M059J (cell line): ENCODE data around the gene PCDHGA9. TPM values are rescaled to one million over a fixed set of nuclear protein-coding genes. Genes with fewer than 3 reads are reported as not detected.

Experiments
- total RNA-seq: library from RNA; depleted of rRNA; stranded (reverse); fragments of >200 nt; shearing (Covaris generic); gene quantifications from 2 replicates; pipeline ENCODE4 v1.2.3, GENCODE V29; 2014; rRNA removed

PCDHGA9 gene
- total RNA-seq, 1 experiment from 2014 or later = 0.17 TPM

Other genes starting within 250 kb of the PCDHGA9 start
- gene PCDHB7, start 230.1 kb upstream of the PCDHGA9 start, total RNA-seq = 1.7 and 2.1 TPM in 2 replicates
- 0.98 and 3.8 TPM in 2 replicates for gene PCDHB8, start 225.0 kb upstream of the PCDHGA9 start, total RNA-seq
- gene PCDHB16, start 220.4 kb upstream of the PCDHGA9 start, total RNA-seq = 3.0 and 8.6 TPM in 2 replicates
- gene PCDHB9, start 215.6 kb upstream of the PCDHGA9 start, total RNA-seq = 1.6 and 9.3 TPM in 2 replicates
- 0.49 and 1.3 TPM in 2 replicates for gene PCDHB10, start 210.4 kb upstream of the PCDHGA9 start, total RNA-seq
- 0.25 and 0.49 TPM in 2 replicates for gene PCDHB11, start 203.2 kb upstream of the PCDHGA9 start, total RNA-seq
- 1.7 and 2.6 TPM in 2 replicates for gene PCDHB12, start 194.1 kb upstream of the PCDHGA9 start, total RNA-seq
- gene PCDHB13, start 188.9 kb upstream of the PCDHGA9 start, total RNA-seq = 0.39 and 0.42 TPM in 2 replicates
- gene PCDHB14, start 179.4 kb upstream of the PCDHGA9 start, total RNA-seq = 0.44 and 1.9 TPM in 2 replicates
- gene PCDHB15, start 157.4 kb upstream of the PCDHGA9 start, total RNA-seq = 0.17 TPM in 1 of 2 replicates, not detected in the other
- gene SLC25A2, start 98.7 kb upstream of the PCDHGA9 start, total RNA-seq = 0.05 TPM in 1 of 2 replicates, not detected in the other
- gene TAF7, start 82.0 kb upstream of the PCDHGA9 start, total RNA-seq = 52.8 and 84.2 TPM in 2 replicates
- gene PCDHGA1, start 72.3 kb upstream of the PCDHGA9 start, total RNA-seq = 0.71 and 0.89 TPM in 2 replicates
- gene PCDHGA2, start 64.0 kb upstream of the PCDHGA9 start, total RNA-seq = 0.22 and 0.32 TPM in 2 replicates
- gene PCDHGA3, start 58.9 kb upstream of the PCDHGA9 start, total RNA-seq = 0.49 TPM in 1 of 2 replicates, not detected in the other
- gene PCDHGB1, start 52.7 kb upstream of the PCDHGA9 start, total RNA-seq = 3.3 and 4.9 TPM in 2 replicates
- gene PCDHGA4, start 47.8 kb upstream of the PCDHGA9 start, total RNA-seq = 0.17 and 0.91 TPM in 2 replicates
- gene PCDHGB2, start 42.8 kb upstream of the PCDHGA9 start, total RNA-seq = 0.25 and 0.57 TPM in 2 replicates
- 0.02 and 0.10 TPM in 2 replicates for gene PCDHGA5, start 38.6 kb upstream of the PCDHGA9 start, total RNA-seq
- 0.49 and 0.54 TPM in 2 replicates for gene PCDHGB3, start 32.5 kb upstream of the PCDHGA9 start, total RNA-seq
- 0.07 and 1.1 TPM in 2 replicates for gene PCDHGA6, start 28.9 kb upstream of the PCDHGA9 start, total RNA-seq
- gene PCDHGA7, start 20.0 kb upstream of the PCDHGA9 start, total RNA-seq = 0.17 TPM in 1 of 2 replicates, not detected in the other
- gene PCDHGB4, start 15.1 kb upstream of the PCDHGA9 start, total RNA-seq = not detected in 2 replicates
- gene PCDHGA8, start 10.1 kb upstream of the PCDHGA9 start, total RNA-seq = 0.07 TPM in 1 of 2 replicates, not detected in the other
- gene PCDHGB5, start 4.8 kb upstream of the PCDHGA9 start, total RNA-seq = not detected in 2 replicates
- gene PCDHGB6, start 5.2 kb downstream of the PCDHGA9 start, total RNA-seq = 0.02 TPM in 1 of 2 replicates, not detected in the other
- 0.71 and 0.89 TPM in 2 replicates for gene PCDHGA10, start 10.2 kb downstream of the PCDHGA9 start, total RNA-seq
- gene PCDHGB7, start 14.9 kb downstream of the PCDHGA9 start, total RNA-seq = 7.1 and 7.7 TPM in 2 replicates
- 0.05 TPM in 1 of 2 replicates, not detected in the other for gene PCDHGA11, start 18.3 kb downstream of the PCDHGA9 start, total RNA-seq
- gene PCDHGA12, start 27.7 kb downstream of the PCDHGA9 start, total RNA-seq = 0.39 TPM in 1 of 2 replicates, not detected in the other
- 41.3 and 88.4 TPM in 2 replicates for gene PCDHGC3, start 73.2 kb downstream of the PCDHGA9 start, total RNA-seq
- gene PCDHGC4, start 82.3 kb downstream of the PCDHGA9 start, total RNA-seq = 0.25 and 0.69 TPM in 2 replicates
- 2.0 and 2.2 TPM in 2 replicates for gene PCDHGC5, start 86.3 kb downstream of the PCDHGA9 start, total RNA-seq
- 32.8 and 77.0 TPM in 2 replicates for gene DIAPH1, start 216.2 kb downstream of the PCDHGA9 start, total RNA-seq
- 78.2 and 88.4 TPM in 2 replicates for gene HDAC3, start 234.1 kb downstream of the PCDHGA9 start, total RNA-seq
- 8.3 and 9.0 TPM in 2 replicates for gene RELL2, start 234.2 kb downstream of the PCDHGA9 start, total RNA-seq
- 11.0 and 18.5 TPM in 2 replicates for gene FCHSD1, start 248.6 kb downstream of the PCDHGA9 start, total RNA-seq